SK-N-SH (cell line): ENCODE measurements around the gene ZNF69. TPM values are rescaled to one million over a fixed set of nuclear protein-coding genes. Genes with fewer than 3 reads are reported as not detected.
"Not testable (repeated sequence)": the region's sequence is repeated elsewhere in the genome, so short reads cannot be mapped to it uniquely, and the experiment has no call there.

ENCODE experiments used
- CTCF ChIA-PET: fragments of 300-600, 350-600 bp; formaldehyde crosslinking; extraction: SDS; loops from one replicate; lab custom pipeline; 2021; lab: Yijun Ruan, JAX
- POLR2A ChIA-PET: fragments of 350-600 bp; sonication (Branson Sonifier 250); formaldehyde crosslinking; extraction: SDS; loops from one replicate; lab custom pipeline; 2020; ENCODE audit warnings: antibody characterized with exemption, inconsistent platforms; lab: Yijun Ruan, JAX
- DNase-seq: peaks from one replicate; pipeline ENCODE4 v3.0.0; 2012
- H2AFZ ChIP-seq: fragments of 200-600 bp; sonication (generic); 2 replicates; pipeline ENCODE4 v1.8.1; 2016; ENCODE audit warnings: antibody characterized with exemption, mild to moderate bottlenecking, low read depth
- H3F3A ChIP-seq: fragments of 200-600 bp; sonication (generic); replicated peaks from 2 replicates; pipeline ENCODE3; 2016; ENCODE audit warnings: antibody characterized with exemption, mild to moderate bottlenecking; ENCODE audit not compliant: insufficient read depth
- H3K27ac ChIP-seq, 2 experiments: fragments of 200-500 bp in 1 of 2; fragments of 200-600 bp in 1 of 2; sonication (Bioruptor generic) in 1 of 2; sonication (generic), shearing (Covaris generic) in 1 of 2; 2 replicates each; pipeline versions ENCODE4 v1.5.1 to v1.6.1; 2014 to 2016; ENCODE audit warnings: low read depth in 2 of 2, inconsistent platforms in 1 of 2, low read length in 1 of 2, mild to moderate bottlenecking in 1 of 2, mixed read lengths in 1 of 2
- H3K27me3 ChIP-seq: fragments of 200-600 bp; sonication (generic), shearing (Covaris generic); 2 replicates; pipeline ENCODE4 v1.6.1; 2016; ENCODE audit warnings: mixed run types; ENCODE audit not compliant: insufficient read depth
- H3K36me3 ChIP-seq, 2 experiments: fragments of 200-500 bp in 1 of 2; fragments of 200-600 bp in 1 of 2; sonication (Bioruptor generic) in 1 of 2; sonication (generic) in 1 of 2; replicated peaks in 1 of 2; 2 replicates each; pipeline versions ENCODE3 to v1.5.1; 2014 to 2016; ENCODE audit warnings: low read length in 1 of 2, mild to moderate bottlenecking in 1 of 2; ENCODE audit not compliant: insufficient read depth in 2 of 2, control insufficient read depth in 1 of 2
- H3K4me1 ChIP-seq, 2 experiments: fragments of 200-500 bp in 1 of 2; fragments of 200-600 bp in 1 of 2; sonication (Bioruptor generic) in 1 of 2; sonication (generic), shearing (Covaris generic) in 1 of 2; 2 replicates each; pipeline versions ENCODE4 v1.5.1 to v1.6.1; 2014 to 2016; ENCODE audit warnings: low read depth in 1 of 2, low read length in 1 of 2, mixed run types in 1 of 2; ENCODE audit not compliant: insufficient read depth in 2 of 2, control insufficient read depth in 1 of 2
- H3K4me2 ChIP-seq: fragments of 200-600 bp; sonication (generic), shearing (Covaris generic); 2 replicates; pipeline ENCODE4 v1.6.1; 2017; ENCODE audit warnings: mixed run types
- H3K4me3 ChIP-seq, 2 experiments: fragments of 200-500 bp in 1 of 2; fragments of 200-600 bp in 1 of 2; sonication (Bioruptor generic) in 1 of 2; sonication (generic), shearing (Covaris generic) in 1 of 2; 2 replicates each; pipeline versions ENCODE4 v1.5.1 to v1.8.1; 2014 to 2016; ENCODE audit warnings: low read depth in 2 of 2, inconsistent platforms in 1 of 2, low read length in 1 of 2, mild to moderate bottlenecking in 1 of 2, mixed read lengths in 1 of 2, moderate library complexity in 1 of 2
- H3K79me2 ChIP-seq: fragments of 200-600 bp; sonication (generic); 2 replicates; pipeline ENCODE4 v1.8.1; 2017; ENCODE audit warnings: mild to moderate bottlenecking; ENCODE audit not compliant: insufficient read depth
- H3K9ac ChIP-seq: fragments of 200-600 bp; sonication (generic); 2 replicates; pipeline ENCODE4 v1.6.1; 2017; ENCODE audit warnings: mixed run types
- H3K9me2 ChIP-seq: fragments of 200-600 bp; sonication (generic); 2 replicates; pipeline ENCODE4 v1.6.1; 2017; ENCODE audit warnings: mixed run types
- H3K9me3 ChIP-seq: fragments of 200-600 bp; sonication (generic); 2 replicates; pipeline ENCODE4 v1.6.1; 2017; ENCODE audit warnings: mixed run types, mild to moderate bottlenecking, moderate library complexity
- H4K20me1 ChIP-seq: fragments of 200-600 bp; sonication (generic); 2 replicates; pipeline ENCODE4 v1.6.1; 2017; ENCODE audit warnings: mild to moderate bottlenecking, mixed run types; ENCODE audit not compliant: insufficient read depth
- ELF1 ChIP-seq: IDR thresholded peaks from 2 replicates; pipeline ENCODE4 v1.4.0; 2012
- EZH2phosphoT487 ChIP-seq: fragments of 200-600 bp; sonication (generic); IDR thresholded peaks from 2 replicates; pipeline ENCODE4 v1.6.1; 2017; ENCODE audit warnings: low read depth, mixed run types, mild to moderate bottlenecking, antibody characterized with exemption, moderate library complexity, borderline replicate concordance
- GATA2 ChIP-seq: sonication (generic); formaldehyde crosslinking; IDR thresholded peaks from 2 replicates; pipeline ENCODE4 v1.5.0; 2020; ENCODE audit warnings: mild to moderate bottlenecking, missing genetic modification reagents
- MEF2A ChIP-seq: IDR thresholded peaks from 2 replicates; pipeline ENCODE4 v1.4.0; 2012; ENCODE audit warnings: low read depth, borderline replicate concordance
- POLR2AphosphoS5 ChIP-seq: IDR thresholded peaks from 2 replicates; pipeline ENCODE4 v1.6.1; 2012; ENCODE audit warnings: low read depth, low read length
- RAD21 ChIP-seq: IDR thresholded peaks from 2 replicates; pipeline ENCODE4 v1.6.1; 2012; ENCODE audit warnings: mild to moderate bottlenecking, low read length
- RXRA ChIP-seq: IDR thresholded peaks from 2 replicates; pipeline ENCODE4 v1.4.0; 2012; ENCODE audit warnings: low read depth, mild to moderate bottlenecking, borderline replicate concordance
- TCF12 ChIP-seq: IDR thresholded peaks from 2 replicates; pipeline ENCODE4 v1.4.0; 2012
- WGBS: methylation state at CpG from one replicate; pipeline ENCODE4 v1.1.6; 2017; ENCODE audit warnings: low lambda C conversion rate; 5-methylcytosine and 5-hydroxymethylcytosine counted together
- polyA plus RNA-seq, 3 experiments: library from polyadenylated mRNA; depleted of rRNA; stranded (reverse); fragments of >200 nt; gene quantifications; 2 replicates each; pipeline ENCODE4 v1.2.3, GENCODE V29; 2012
- TF ChIP-seq, protein P1 (sequence below): IDR thresholded peaks from 2 replicates; pipeline ENCODE4; 2012
- TF ChIP-seq, protein P2 (sequence below): fragments of 150-350 bp; IDR thresholded peaks from 2 replicates; pipeline ENCODE4 v1.6.1; 2016; ENCODE audit warnings: mild to moderate bottlenecking, low read depth, low read length

Gene ZNF69
- polyA plus RNA-seq, 1 of the 3 experiments (the other 2 are of a cell fraction) = 0.58 TPM

DNA sequence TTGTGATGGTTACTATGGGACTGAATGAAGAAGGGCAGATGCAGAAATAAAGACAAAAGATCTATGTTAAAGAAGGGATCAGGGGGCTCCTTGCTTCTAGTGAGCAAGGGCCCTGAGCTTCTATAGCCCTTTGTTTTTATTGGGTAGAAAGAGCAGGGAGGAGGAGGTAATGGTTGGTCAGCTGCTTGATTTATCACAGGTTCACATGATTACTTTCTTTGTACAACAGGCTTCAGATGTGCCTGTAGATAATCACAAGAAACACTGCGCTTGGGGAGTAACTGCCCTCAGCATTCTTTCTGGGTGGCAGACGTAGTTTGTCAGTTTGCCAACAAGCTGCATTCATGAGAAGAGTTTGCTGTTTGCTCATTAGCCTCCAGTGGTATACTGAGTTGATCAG is 43.9 kb upstream of the ZNF69 start:
- Histone ChIP-seq H4K20me1 (no peaks in the 10 kb centered on the region), H3K4me1 (peaks cover 0 to 5% of the 10 kb centered on the region in 2 experiments; a peak in 1 of 4 replicates), H3K9me3 (no peaks in the 10 kb centered on the region), H3K4me2 (no peak overlapping the region), H3F3A (no peaks in the 10 kb centered on the region), H2AFZ (no peak overlapping the region), H3K27ac (no peak overlapping the region), H3K36me3 (no peaks in the 10 kb centered on the region), H3K9ac (no peak overlapping the region), H3K27me3 (no peaks in the 10 kb centered on the region), H3K4me3 (no peak overlapping the region), H3K9me2 (no peaks in the 10 kb centered on the region), H3K79me2 (no peaks in the 10 kb centered on the region)
- 20% methylated on average over 2 of the region's 2 CpGs for WGBS
- ChIA-PET POLR2A (no interaction called here), CTCF (interaction anchor here (0.8 kb wide), 1 partner anchor 31 kb away, joined by 3 read pairs; no protein-coding TSS in a partner anchor)
- DNase-seq = no peak
- TF ChIP-seq GATA2 (CRISPR knock-in tag) (no peak), TCF12 (no peak), RXRA (no peak), ELF1 (no peak), RAD21 (no peak), MEF2A (no peak), EZH2phosphoT487 (no peak)
- TF ChIP-seq, protein P1, sequence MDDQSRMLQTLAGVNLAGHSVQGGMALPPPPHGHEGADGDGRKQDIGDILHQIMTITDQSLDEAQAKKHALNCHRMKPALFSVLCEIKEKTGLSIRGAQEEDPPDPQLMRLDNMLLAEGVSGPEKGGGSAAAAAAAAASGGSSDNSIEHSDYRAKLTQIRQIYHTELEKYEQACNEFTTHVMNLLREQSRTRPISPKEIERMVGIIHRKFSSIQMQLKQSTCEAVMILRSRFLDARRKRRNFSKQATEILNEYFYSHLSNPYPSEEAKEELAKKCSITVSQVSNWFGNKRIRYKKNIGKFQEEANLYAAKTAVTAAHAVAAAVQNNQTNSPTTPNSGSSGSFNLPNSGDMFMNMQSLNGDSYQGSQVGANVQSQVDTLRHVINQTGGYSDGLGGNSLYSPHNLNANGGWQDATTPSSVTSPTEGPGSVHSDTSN = no peak
- TF ChIP-seq, protein P2, sequence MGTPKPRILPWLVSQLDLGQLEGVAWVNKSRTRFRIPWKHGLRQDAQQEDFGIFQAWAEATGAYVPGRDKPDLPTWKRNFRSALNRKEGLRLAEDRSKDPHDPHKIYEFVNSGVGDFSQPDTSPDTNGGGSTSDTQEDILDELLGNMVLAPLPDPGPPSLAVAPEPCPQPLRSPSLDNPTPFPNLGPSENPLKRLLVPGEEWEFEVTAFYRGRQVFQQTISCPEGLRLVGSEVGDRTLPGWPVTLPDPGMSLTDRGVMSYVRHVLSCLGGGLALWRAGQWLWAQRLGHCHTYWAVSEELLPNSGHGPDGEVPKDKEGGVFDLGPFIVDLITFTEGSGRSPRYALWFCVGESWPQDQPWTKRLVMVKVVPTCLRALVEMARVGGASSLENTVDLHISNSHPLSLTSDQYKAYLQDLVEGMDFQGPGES = no peak

DNA sequence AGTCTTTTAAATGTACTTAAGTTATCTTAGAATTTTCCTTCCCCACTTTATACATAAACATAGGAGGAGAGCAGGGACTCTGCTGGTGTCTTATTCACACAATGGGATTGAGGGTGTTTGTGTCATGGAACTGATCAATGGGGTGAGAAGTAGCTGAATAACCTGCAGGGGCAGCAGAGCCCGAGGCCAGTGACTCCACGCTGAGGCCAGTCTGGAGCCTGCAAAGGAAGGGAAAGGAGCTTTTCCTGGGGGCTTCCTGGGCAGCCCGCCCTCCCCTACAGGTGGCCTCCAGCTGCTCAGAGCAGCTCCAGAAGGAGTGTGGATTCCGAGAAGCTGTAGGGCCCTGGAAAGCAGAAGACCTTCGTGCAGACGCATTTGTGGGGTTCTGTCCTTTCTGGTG is 40.0 kb upstream of the ZNF69 start:
- CTCF ChIA-PET = interaction anchor here (1.0 to 1.1 kb wide), 2 partner anchors 10 to 50 kb away, joined by 3 to 6 read pairs; partner anchors contain the start of gene ZNF491
- H3K27me3 ChIP-seq, H3F3A ChIP-seq, H3K79me2 ChIP-seq, DNase-seq, H3K9ac ChIP-seq, H3K9me3 ChIP-seq, H3K4me2 ChIP-seq, H3K4me1 ChIP-seq, H3K36me3 ChIP-seq, H4K20me1 ChIP-seq, H2AFZ ChIP-seq, H3K4me3 ChIP-seq, POLR2A ChIA-PET, H3K27ac ChIP-seq, H3K9me2 ChIP-seq: not testable (repeated sequence)
- 48% methylated on average over 3 of the region's 6 CpGs for WGBS

DNA sequence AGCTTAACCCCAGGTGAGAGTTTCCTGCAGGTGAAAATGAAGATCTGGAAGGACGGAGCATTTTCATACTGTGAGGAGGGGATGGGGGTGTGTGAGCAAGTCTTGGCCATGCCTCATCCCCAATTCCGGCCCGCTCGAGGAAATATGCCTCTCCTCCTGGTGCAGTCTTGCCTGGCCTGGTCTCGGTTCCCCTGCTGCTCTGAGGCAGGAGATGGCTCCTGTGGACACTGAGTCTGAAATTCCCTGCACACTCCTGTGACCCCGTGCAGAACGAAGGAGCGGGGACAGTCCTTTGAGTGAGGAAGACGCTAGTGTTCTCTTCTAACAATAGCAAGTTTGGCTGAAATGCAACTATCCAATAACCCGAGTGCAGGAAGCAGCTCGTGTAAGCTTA is 39.4 kb upstream of the ZNF69 start:
- ChIA-PET CTCF (interaction anchor here (0.8 to 1.4 kb wide), 3 partner anchors 11 to 76 kb away, joined by 3 to 6 read pairs (median 3); partner anchors contain the start of gene ZNF491), POLR2A (no interaction called here)
- Histone ChIP-seq H3K36me3 (peaks cover 0 to 6% of the 10 kb centered on the region in 2 experiments), H3K4me2 (peak overlapping the region; percentile 78), H3K27ac (no peak overlapping the region), H3K9ac (no peak overlapping the region), H3K9me3 (no peaks in the 10 kb centered on the region), H3K4me1 (peaks cover 0 to 5% of the 10 kb centered on the region in 2 experiments; a peak in 1 of 4 replicates), H3K9me2 (no peaks in the 10 kb centered on the region), H3F3A (no peaks in the 10 kb centered on the region), H3K79me2 (peaks cover 4% of the 10 kb centered on the region; the same call in 1 of the 2 replicates), H3K27me3 (no peaks in the 10 kb centered on the region), H3K4me3 (peak overlapping the region; percentile 57 to 82), H2AFZ (peak overlapping the region; percentile 83; the same call in 1 of the 2 replicates), H4K20me1 (no peaks in the 10 kb centered on the region)
- TF ChIP-seq POLR2AphosphoS5 (no peak), ELF1 (no peak)
- DNase-seq = peak; percentile 7
- 44% methylated on average over 11 of the region's 11 CpGs for WGBS
